Hindlimb muscle (tissue), 1 donor: Measurements from ENCODE around the gene GPR31. TPM values are rescaled to one million over a fixed set of nuclear protein-coding genes. Genes with fewer than 3 reads are reported as not detected.

Experiments used
- DNase-seq: peaks from one replicate; pipeline ENCODE4 v3.0.0-alpha.2; 2013
- polyA plus RNA-seq: library from polyadenylated mRNA; unstranded; fragments of 120-200 nt; gene quantifications from one replicate; pipeline ENCODE4 v1.2.1, GENCODE V29; 2013; ENCODE audit not compliant: insufficient read length

The GPR31 gene
- polyA plus RNA-seq, 1 donor = not detected

GRCh38 chr6:167165858-167166471 is 8.2 kb upstream of the GPR31 start:
- no peak for DNase-seq

- DNase-seq = no peak
Measured at GRCh38 chr6:167164261-167164660, 6.5 kb upstream of the GPR31 start.

GRCh38 chr6:167163476-167164011 is 5.8 kb upstream of the GPR31 start:
- no peak for DNase-seq

GRCh38 chr6:167162591-167162990 is 4.8 kb upstream of the GPR31 start:
- DNase-seq = no peak

- no peak for DNase-seq
Measured at GRCh38 chr6:167161851-167162467, 4.2 kb upstream of the GPR31 start.

- no peak for DNase-seq
Measured at GRCh38 chr6:167157414-167157813, 366 bp downstream of the GPR31 start.

GRCh38 chr6:167154895-167155294 is 2.9 kb downstream of the GPR31 start:
- DNase-seq = no peak

GRCh38 chr6:167154291-167154690 is 3.5 kb downstream of the GPR31 start:
- DNase-seq = no peak

- DNase-seq = no peak
Measured at GRCh38 chr6:167153521-167153959, 4.2 kb downstream of the GPR31 start.

GRCh38 chr6:167152862-167153261 is 4.9 kb downstream of the GPR31 start:
- no peak for DNase-seq

GRCh38 chr6:167151648-167152047 is 6.1 kb downstream of the GPR31 start:
- no peak for DNase-seq

GRCh38 chr6:167150941-167151549 is 6.7 kb downstream of the GPR31 start:
- no peak for DNase-seq

GRCh38 chr6:167148997-167149396 is 8.8 kb downstream of the GPR31 start:
- DNase-seq = no peak

- no peak for DNase-seq
Measured at GRCh38 chr6:167148021-167148420, 9.8 kb downstream of the GPR31 start.

- DNase-seq = no peak
Measured at GRCh38 chr6:167146977-167147376, 10.8 kb downstream of the GPR31 start.

GRCh38 chr6:167146135-167146534 is 11.6 kb downstream of the GPR31 start:
- no peak for DNase-seq

GRCh38 chr6:167145461-167145860 is 12.3 kb downstream of the GPR31 start:
- no peak for DNase-seq

GRCh38 chr6:167143041-167143440 is 14.7 kb downstream of the GPR31 start:
- no peak for DNase-seq

GRCh38 chr6:167142433-167142761 is 15.4 kb downstream of the GPR31 start:
- no peak for DNase-seq

- peak; percentile 25 for DNase-seq
Measured at GRCh38 chr6:167141667-167142432, 15.9 kb downstream of the GPR31 start.

GRCh38 chr6:167140589-167141474 is 16.9 kb downstream of the GPR31 start:
- DNase-seq = no peak

GRCh38 chr6:167139761-167140160 is 18.0 kb downstream of the GPR31 start:
- no peak for DNase-seq
